ENCODE measurements around the gene CDK6. TPM values are rescaled to one million over a fixed set of nuclear protein-coding genes. Genes with fewer than 3 reads are reported as not detected.

Gene CDK6
- total RNA-seq, 4 donors from 2014 or later: 43.6 to 85.1 (median 63.3) TPM

DNA sequence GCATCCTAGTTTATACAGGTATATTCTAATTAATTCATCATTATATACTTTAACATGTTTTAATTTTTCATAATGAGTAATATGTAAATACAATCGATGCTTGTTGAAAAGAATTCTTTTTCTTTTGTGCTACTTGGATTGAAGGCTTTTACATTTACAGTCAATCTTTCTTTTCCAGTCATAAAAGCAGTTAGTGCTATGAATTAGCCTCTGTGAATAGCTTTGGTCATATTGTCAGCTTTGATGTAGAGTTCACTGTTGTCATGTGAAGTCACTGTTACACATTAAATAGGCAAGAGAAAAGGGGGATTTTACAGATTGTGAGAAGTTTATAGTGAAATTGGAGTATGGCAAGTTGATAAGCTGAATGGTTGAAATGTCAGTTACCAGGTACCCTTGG lies 142.9 kb downstream of the CDK6 start:
- H3K4me3 ChIP-seq (ENCODE audit: low read depth, poor library complexity, severe bottlenecking): no peak overlapping the region
- WGBS, 2 donors: 90 to 96% methylated on average over 1 of the region's 1 CpG
- intact Hi-C loops (cut with DNase I; ENCODE audit: low total_unique reads): no loop called here
- DNase-seq (ENCODE audit: low spot score in 2 of 2): no peak
- TF ChIP-seq POLR2A (IDR thresholded peaks at IDR 0.05): no peak
- TF ChIP-seq, protein P1, sequence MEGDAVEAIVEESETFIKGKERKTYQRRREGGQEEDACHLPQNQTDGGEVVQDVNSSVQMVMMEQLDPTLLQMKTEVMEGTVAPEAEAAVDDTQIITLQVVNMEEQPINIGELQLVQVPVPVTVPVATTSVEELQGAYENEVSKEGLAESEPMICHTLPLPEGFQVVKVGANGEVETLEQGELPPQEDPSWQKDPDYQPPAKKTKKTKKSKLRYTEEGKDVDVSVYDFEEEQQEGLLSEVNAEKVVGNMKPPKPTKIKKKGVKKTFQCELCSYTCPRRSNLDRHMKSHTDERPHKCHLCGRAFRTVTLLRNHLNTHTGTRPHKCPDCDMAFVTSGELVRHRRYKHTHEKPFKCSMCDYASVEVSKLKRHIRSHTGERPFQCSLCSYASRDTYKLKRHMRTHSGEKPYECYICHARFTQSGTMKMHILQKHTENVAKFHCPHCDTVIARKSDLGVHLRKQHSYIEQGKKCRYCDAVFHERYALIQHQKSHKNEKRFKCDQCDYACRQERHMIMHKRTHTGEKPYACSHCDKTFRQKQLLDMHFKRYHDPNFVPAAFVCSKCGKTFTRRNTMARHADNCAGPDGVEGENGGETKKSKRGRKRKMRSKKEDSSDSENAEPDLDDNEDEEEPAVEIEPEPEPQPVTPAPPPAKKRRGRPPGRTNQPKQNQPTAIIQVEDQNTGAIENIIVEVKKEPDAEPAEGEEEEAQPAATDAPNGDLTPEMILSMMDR (IDR thresholded peaks at IDR 0.05): no peak

DNA sequence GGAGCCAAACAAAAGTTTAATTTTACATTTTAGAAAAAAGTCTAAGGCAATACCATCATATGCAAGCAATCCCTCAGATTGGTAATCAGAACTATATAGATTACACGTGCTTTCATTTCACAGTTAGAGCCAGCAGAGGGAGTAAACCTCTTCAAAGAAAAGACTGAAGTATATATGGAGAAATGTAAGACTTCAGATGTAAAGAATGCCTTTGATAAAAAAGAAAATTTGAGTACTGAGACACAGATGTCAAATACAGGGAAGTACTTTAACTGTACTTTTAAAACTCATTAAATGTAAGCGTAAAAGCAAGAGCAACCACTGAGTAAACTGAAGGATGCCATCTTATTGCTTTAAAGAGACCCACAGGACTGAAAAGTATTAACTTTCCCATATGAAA lies 144.8 kb downstream of the CDK6 start:
- no peak for TF ChIP-seq POLR2A (IDR thresholded peaks at IDR 0.05)
- TF ChIP-seq, protein P1 (IDR thresholded peaks at IDR 0.05): no peak
- intact Hi-C loops (cut with DNase I; ENCODE audit: low total_unique reads): no loop called here
- H3K4me3 ChIP-seq (ENCODE audit: low read depth, poor library complexity, severe bottlenecking): no peak overlapping the region
- 32 to 42% methylated on average over 2 of the region's 2 CpGs for WGBS, 2 donors
- no peak for DNase-seq (ENCODE audit: low spot score in 2 of 2)

DNA sequence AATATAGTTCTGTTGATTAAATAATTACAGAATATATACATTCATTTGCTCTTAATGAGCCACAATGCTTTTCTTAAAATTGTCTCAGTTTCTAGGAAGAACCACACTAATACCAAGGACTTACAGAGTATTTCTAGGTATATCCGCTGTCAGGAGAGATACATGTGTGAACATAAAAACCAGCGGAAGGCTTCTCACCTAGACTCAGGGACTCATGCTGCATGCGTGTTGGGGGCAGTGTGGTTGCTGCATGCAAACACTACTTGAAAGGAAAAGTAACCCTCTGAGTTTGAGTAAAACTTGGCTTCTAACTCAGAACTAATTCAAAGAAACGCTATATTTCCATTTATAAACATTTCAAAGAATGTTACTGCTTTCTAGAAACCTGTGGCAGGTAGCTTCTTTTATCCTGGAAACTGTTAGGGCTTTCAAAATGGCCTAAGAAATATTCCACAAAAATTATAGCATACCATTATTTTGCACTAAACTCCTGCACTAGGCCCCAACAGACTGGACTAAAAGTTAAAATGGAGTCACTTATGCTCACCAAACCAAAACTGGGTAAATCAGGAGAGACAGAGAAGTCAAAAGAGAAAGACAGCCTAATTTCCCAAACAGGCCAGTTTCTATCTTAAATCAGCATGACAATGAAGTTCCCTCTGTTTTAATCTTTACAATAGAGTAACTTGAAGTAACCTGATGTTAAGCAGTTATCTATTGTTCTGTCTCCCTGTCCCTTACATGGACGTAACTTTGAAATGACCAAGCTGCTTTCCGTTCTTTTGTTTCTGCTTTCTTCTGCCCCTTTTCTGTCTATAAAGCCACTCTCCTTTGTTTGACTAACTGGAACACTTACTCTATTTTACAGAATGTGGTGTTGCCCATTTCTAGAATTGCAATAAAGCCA lies 151.0 kb downstream of the CDK6 start:
- no peak for DNase-seq (ENCODE audit: low spot score in 2 of 2)
- WGBS, 2 donors: 90 to 96% methylated on average over 6 of the region's 6 CpGs
- intact Hi-C loops (cut with DNase I; ENCODE audit: low total_unique reads): no loop called here
- no peak overlapping the region for H3K4me3 ChIP-seq (ENCODE audit: low read depth, poor library complexity, severe bottlenecking)
- no peak for TF ChIP-seq POLR2A (IDR thresholded peaks at IDR 0.05)
- TF ChIP-seq, protein P1 (IDR thresholded peaks at IDR 0.05): no peak

DNA sequence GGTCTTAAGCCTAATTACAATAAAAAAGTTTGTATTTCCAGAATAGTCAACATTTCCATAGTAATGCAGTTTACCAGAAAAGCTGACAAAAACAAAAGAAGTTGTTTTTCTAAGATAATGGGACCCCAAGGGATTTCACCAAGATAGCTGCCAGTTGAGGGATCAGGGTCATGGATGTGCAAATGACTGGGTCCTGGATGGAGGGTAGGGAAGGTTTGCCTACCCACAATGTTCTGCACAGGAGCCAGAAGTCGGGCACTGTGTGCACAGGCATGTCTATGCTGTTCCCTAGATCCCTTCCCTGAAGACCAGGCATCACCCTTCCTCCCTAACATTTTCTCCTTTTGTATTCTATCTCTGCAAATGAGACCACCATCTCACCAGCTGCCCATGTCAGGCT lies 152.1 kb downstream of the CDK6 start:
- no peak overlapping the region for H3K4me3 ChIP-seq (ENCODE audit: low read depth, poor library complexity, severe bottlenecking)
- no peak for TF ChIP-seq POLR2A (IDR thresholded peaks at IDR 0.05)
- TF ChIP-seq, protein P1 (IDR thresholded peaks at IDR 0.05): no peak
- intact Hi-C loops (cut with DNase I; ENCODE audit: low total_unique reads): no loop called here
- WGBS, 2 donors: 87 to 95% methylated on average over 1 of the region's 1 CpG
- no peak for DNase-seq (ENCODE audit: low spot score in 2 of 2)

DNA sequence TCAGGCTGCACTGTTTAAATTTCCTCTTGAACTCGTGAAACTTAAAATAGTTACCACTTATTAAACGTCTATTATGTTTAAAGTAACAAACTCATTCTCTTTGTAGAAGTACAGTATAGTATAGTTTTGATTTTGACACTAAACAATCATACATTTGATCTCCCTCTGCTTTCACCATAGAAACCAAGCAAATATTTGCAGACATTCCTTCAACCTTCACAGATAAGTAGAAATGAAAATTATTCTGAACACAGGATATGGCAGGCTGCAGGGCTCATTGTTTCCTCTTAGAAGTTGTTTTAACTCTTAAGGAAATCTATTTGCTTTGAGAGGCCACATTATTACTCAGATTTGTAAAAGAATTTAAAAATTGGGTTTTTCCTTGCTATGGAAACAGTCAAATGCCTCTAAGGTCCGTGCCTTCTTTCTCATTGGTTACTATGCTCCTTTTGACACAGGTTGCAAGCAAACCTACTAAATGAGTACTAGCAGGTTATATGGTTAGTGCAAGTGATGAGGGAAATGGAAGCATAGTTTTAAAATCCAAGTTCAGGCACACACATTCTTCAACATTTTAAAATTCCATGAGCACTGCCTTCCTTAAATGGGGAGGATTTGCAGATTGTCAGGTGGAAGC lies 153.4 kb downstream of the CDK6 start:
- intact Hi-C loops (cut with DNase I; ENCODE audit: low total_unique reads): no loop called here
- WGBS, 2 donors: 44 to 53% methylated on average over 3 of the region's 3 CpGs
- DNase-seq (ENCODE audit: low spot score in 2 of 2): no peak
- TF ChIP-seq, protein P1 (IDR thresholded peaks at IDR 0.05): no peak
- no peak for TF ChIP-seq POLR2A (IDR thresholded peaks at IDR 0.05)
- no peak overlapping the region for H3K4me3 ChIP-seq (ENCODE audit: low read depth, poor library complexity, severe bottlenecking)

Measured in lower leg skin (tissue), 4 donors.